Fibroblast of mammary gland (primary cell): ENCODE data around the gene RYR2.

Source experiments
- DNase-seq: peaks from one replicate; pipeline ENCODE4 v3.0.0-alpha.2; 2010; ENCODE audit warnings: low read depth
- H3K4me3 ChIP-seq: 2 replicates; pipeline ENCODE4 v1.5.1; 2011; ENCODE audit warnings: low read depth, mild to moderate bottlenecking, low read length, moderate library complexity; ENCODE audit not compliant: control insufficient read depth
- TF ChIP-seq, protein P1 (sequence below): conservative IDR thresholded peaks from 2 replicates; pipeline ENCODE4 v1.5.1; 2011; ENCODE audit warnings: low read depth, low read length, inconsistent platforms; ENCODE audit not compliant: control insufficient read depth, insufficient read depth

The RYR2 gene

GRCh38 chr1:237035759-237036158 lies 6.2 kb upstream of the RYR2 start:
- H3K4me3 ChIP-seq = no peak overlapping the region
- no peak for DNase-seq
- TF ChIP-seq, protein P1, sequence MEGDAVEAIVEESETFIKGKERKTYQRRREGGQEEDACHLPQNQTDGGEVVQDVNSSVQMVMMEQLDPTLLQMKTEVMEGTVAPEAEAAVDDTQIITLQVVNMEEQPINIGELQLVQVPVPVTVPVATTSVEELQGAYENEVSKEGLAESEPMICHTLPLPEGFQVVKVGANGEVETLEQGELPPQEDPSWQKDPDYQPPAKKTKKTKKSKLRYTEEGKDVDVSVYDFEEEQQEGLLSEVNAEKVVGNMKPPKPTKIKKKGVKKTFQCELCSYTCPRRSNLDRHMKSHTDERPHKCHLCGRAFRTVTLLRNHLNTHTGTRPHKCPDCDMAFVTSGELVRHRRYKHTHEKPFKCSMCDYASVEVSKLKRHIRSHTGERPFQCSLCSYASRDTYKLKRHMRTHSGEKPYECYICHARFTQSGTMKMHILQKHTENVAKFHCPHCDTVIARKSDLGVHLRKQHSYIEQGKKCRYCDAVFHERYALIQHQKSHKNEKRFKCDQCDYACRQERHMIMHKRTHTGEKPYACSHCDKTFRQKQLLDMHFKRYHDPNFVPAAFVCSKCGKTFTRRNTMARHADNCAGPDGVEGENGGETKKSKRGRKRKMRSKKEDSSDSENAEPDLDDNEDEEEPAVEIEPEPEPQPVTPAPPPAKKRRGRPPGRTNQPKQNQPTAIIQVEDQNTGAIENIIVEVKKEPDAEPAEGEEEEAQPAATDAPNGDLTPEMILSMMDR = no peak

GRCh38 chr1:237038211-237038610 lies 3.8 kb upstream of the RYR2 start:
- TF ChIP-seq, protein P1 = no peak
- H3K4me3 ChIP-seq = no peak overlapping the region
- no peak for DNase-seq

- TF ChIP-seq, protein P1 = no peak
- no peak for DNase-seq
- H3K4me3 ChIP-seq = no peak overlapping the region
Measured at GRCh38 chr1:237040823-237041222, 1.2 kb upstream of the RYR2 start.

DNA sequence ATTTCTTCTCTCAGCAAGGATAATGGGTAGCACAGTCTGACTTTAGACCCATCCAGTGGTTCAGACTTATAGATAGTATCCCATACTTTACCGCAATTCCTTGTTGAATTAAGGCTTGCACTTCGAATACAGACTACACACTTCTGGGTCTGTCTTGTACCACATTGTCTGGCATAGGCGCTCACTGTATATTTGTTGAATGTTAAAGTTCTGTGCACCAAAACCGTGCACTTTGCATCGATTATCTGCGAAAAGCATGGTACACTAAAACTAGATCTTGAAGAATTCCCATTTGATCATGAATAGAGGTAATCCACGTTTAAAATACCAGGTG lies 556 bp upstream of the RYR2 start:
- DNase-seq = no peak
- TF ChIP-seq, protein P1 = no peak
- H3K4me3 ChIP-seq = no peak overlapping the region

DNA sequence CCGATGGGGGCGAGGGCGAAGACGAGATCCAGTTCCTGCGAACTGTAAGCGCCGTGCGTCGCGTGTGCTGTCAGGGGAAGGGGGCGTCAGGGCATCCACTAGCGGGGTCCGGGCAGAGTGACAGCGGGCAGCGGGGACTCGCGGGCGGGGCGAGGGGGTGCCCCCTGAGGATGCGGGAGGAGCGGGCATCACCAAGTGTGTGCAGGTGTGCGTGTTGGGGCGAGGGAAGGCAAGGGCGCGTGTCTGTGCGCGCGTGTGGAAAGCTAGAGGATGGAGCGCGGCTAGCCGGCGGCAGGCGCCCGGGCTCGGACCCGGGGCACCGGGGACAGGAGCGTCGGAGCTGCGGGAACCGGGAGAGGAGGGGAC lies 525 bp downstream of the RYR2 start:
- TF ChIP-seq, protein P1 = no peak
- DNase-seq = no peak
- H3K4me3 ChIP-seq = no peak overlapping the region

GRCh38 chr1:237042892-237043576 lies 1.1 kb downstream of the RYR2 start:
- H3K4me3 ChIP-seq = no peak overlapping the region
- TF ChIP-seq, protein P1 = no peak
- no peak for DNase-seq
